SK-N-SH treated with all-trans-retinoic acid at 6 μM for 48 hours (cell line): ENCODE results near the gene EML6.
"Not testable (repeated sequence)": the region's sequence is repeated elsewhere in the genome, so short reads cannot be mapped to it uniquely, and the experiment has no call there.

Experiments
- ATAC-seq: fragments of 200-7000 bp; cut with Tn5 transposase; 3 replicates; pipeline ENCODE4 v1.9.1; 2020; ENCODE audit warnings: mild to moderate bottlenecking, moderate library complexity
- ARNTL ChIP-seq: fragments of 450-650 bp; formaldehyde crosslinking; IDR thresholded peaks from 2 replicates; pipeline ENCODE4 v1.5.0; 2020; ENCODE audit warnings: low read depth, mild to moderate bottlenecking, moderate library complexity, borderline replicate concordance
- BACH2 ChIP-seq: fragments of 250-450 bp; sonication (Bioruptor Pico); IDR thresholded peaks from 2 replicates; pipeline ENCODE4 v1.9.0; 2021; ENCODE audit warnings: mild to moderate bottlenecking, borderline replicate concordance
- CSDC2 ChIP-seq: fragments of 250-450 bp; sonication (Bioruptor Pico); IDR thresholded peaks from 2 replicates; pipeline ENCODE4 v1.5.0; 2020; ENCODE audit warnings: mild to moderate bottlenecking, moderate library complexity
- ESRRG ChIP-seq: fragments of 250-450 bp; sonication (Bioruptor Pico); IDR thresholded peaks from 2 replicates; pipeline ENCODE4 v1.6.1; 2021; ENCODE audit warnings: mild to moderate bottlenecking
- GLIS3 ChIP-seq: fragments of 250-450 bp; sonication (Bioruptor Pico); IDR thresholded peaks from 2 replicates; pipeline ENCODE4 v1.5.0; 2020; ENCODE audit warnings: mild to moderate bottlenecking, moderate library complexity
- PPARA ChIP-seq: fragments of 250-450 bp; sonication (Bioruptor Pico); IDR thresholded peaks from 2 replicates; pipeline ENCODE4 v1.5.0; 2020; ENCODE audit warnings: mild to moderate bottlenecking, borderline replicate concordance
- SNAI2 ChIP-seq: fragments of 250-450 bp; sonication (Bioruptor Pico); IDR thresholded peaks from 2 replicates; pipeline ENCODE4 v1.5.0; 2020; ENCODE audit warnings: mild to moderate bottlenecking, moderate library complexity
- TCF4 ChIP-seq: fragments of 250-450 bp; sonication (Bioruptor Pico); IDR thresholded peaks from 2 replicates; pipeline ENCODE4 v1.8.0; 2021; ENCODE audit warnings: mild to moderate bottlenecking, moderate library complexity, borderline replicate concordance
- TOX ChIP-seq: fragments of 250-450 bp; sonication (Bioruptor Pico); IDR thresholded peaks from 2 replicates; pipeline ENCODE4 v1.8.0; 2021; ENCODE audit warnings: mild to moderate bottlenecking, moderate library complexity, borderline replicate concordance
- ZFP3 ChIP-seq: fragments of 250-450 bp; sonication (Bioruptor Pico); IDR thresholded peaks from 2 replicates; pipeline ENCODE4 v1.5.0; 2020; ENCODE audit warnings: mild to moderate bottlenecking, moderate library complexity
- ZNF565 ChIP-seq: fragments of 450-650 bp; formaldehyde crosslinking; conservative IDR thresholded peaks from 2 replicates; pipeline ENCODE4 v1.5.0; 2020; ENCODE audit warnings: low read depth, mild to moderate bottlenecking, moderate library complexity
- ZNF70 ChIP-seq: fragments of 450-650 bp; formaldehyde crosslinking; IDR thresholded peaks from 2 replicates; pipeline ENCODE4 v1.5.0; 2020; ENCODE audit warnings: mild to moderate bottlenecking, moderate library complexity
- ZNF8 ChIP-seq: fragments of 450-650 bp; formaldehyde crosslinking; IDR thresholded peaks from 2 replicates; pipeline ENCODE4 v1.5.0; 2020; ENCODE audit warnings: mild to moderate bottlenecking, moderate library complexity
- TF ChIP-seq, protein P1 (sequence below): fragments of 250-450 bp; sonication (Bioruptor Pico); IDR thresholded peaks from 2 replicates; pipeline ENCODE4 v1.8.0; 2021; ENCODE audit warnings: low read depth, mild to moderate bottlenecking, moderate library complexity, borderline replicate concordance
- TF ChIP-seq, protein P2 (sequence below): fragments of 250-450 bp; sonication (Bioruptor Pico); IDR thresholded peaks from 2 replicates; pipeline ENCODE4 v1.5.1; 2020; ENCODE audit warnings: low read depth, mild to moderate bottlenecking, moderate library complexity
- TF ChIP-seq, protein P3 (sequence below): fragments of 250-450 bp; sonication (Bioruptor Pico); IDR thresholded peaks from 2 replicates; pipeline ENCODE4 v1.5.1; 2021; ENCODE audit warnings: mild to moderate bottlenecking, moderate library complexity
- TF ChIP-seq, protein P4 (sequence below): fragments of 250-450 bp; sonication (Bioruptor Pico); IDR thresholded peaks from 2 replicates; pipeline ENCODE4 v1.8.0; 2020; ENCODE audit warnings: mild to moderate bottlenecking, moderate library complexity, borderline replicate concordance
- TF ChIP-seq, protein P5 (sequence below): fragments of 250-450 bp; sonication (Bioruptor Pico); IDR thresholded peaks from 2 replicates; pipeline ENCODE4 v1.5.0; 2020; ENCODE audit warnings: mild to moderate bottlenecking, moderate library complexity

EML6 gene

GRCh38 chr2:54986264-54986663, 262.8 kb downstream of the EML6 start:
- ATAC-seq: no peak
- TF ChIP-seq, protein P1, sequence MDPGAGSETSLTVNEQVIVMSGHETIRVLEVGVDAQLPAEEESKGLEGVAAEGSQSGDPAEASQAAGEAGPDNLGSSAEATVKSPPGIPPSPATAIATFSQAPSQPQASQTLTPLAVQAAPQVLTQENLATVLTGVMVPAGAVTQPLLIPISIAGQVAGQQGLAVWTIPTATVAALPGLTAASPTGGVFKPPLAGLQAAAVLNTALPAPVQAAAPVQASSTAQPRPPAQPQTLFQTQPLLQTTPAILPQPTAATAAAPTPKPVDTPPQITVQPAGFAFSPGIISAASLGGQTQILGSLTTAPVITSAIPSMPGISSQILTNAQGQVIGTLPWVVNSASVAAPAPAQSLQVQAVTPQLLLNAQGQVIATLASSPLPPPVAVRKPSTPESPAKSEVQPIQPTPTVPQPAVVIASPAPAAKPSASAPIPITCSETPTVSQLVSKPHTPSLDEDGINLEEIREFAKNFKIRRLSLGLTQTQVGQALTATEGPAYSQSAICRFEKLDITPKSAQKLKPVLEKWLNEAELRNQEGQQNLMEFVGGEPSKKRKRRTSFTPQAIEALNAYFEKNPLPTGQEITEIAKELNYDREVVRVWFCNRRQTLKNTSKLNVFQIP: no peak
- TF ChIP-seq, protein P2, sequence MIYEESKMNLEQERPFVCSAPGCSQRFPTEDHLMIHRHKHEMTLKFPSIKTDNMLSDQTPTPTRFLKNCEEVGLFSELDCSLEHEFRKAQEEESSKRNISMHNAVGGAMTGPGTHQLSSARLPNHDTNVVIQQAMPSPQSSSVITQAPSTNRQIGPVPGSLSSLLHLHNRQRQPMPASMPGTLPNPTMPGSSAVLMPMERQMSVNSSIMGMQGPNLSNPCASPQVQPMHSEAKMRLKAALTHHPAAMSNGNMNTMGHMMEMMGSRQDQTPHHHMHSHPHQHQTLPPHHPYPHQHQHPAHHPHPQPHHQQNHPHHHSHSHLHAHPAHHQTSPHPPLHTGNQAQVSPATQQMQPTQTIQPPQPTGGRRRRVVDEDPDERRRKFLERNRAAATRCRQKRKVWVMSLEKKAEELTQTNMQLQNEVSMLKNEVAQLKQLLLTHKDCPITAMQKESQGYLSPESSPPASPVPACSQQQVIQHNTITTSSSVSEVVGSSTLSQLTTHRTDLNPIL: no peak

DNA sequence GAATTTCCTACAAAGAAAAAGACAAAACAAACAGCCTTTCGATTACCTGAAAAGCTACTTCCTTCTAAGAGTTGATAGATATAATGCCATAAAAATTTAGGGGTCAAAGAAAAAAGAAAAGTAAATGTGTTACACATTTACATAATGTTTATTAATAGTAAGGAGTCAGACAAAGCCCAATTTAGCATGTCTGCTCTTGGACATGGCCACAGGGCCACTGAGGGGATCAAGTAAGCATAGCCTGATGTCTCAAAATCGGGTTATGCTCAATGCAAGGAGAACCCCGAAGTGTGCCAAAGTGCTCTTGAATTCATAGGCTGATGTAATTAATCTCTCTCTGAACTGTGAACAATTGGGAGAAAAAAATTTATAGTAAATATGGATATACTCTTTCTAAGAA, 265.1 kb downstream of the EML6 start:
- ATAC-seq: no peak
- TF ChIP-seq, protein P3, sequence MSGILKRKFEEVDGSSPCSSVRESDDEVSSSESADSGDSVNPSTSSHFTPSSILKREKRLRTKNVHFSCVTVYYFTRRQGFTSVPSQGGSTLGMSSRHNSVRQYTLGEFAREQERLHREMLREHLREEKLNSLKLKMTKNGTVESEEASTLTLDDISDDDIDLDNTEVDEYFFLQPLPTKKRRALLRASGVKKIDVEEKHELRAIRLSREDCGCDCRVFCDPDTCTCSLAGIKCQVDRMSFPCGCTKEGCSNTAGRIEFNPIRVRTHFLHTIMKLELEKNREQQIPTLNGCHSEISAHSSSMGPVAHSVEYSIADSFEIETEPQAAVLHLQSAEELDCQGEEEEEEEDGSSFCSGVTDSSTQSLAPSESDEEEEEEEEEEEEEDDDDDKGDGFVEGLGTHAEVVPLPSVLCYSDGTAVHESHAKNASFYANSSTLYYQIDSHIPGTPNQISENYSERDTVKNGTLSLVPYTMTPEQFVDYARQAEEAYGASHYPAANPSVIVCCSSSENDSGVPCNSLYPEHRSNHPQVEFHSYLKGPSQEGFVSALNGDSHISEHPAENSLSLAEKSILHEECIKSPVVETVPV (CRISPR knock-in tag): no peak
- TF ChIP-seq TOX (CRISPR knock-in tag) (no peak), PPARA (CRISPR knock-in tag) (no peak), ZFP3 (CRISPR knock-in tag) (no peak), ZNF70 (CRISPR knock-in tag) (no peak), BACH2 (no peak)

DNA sequence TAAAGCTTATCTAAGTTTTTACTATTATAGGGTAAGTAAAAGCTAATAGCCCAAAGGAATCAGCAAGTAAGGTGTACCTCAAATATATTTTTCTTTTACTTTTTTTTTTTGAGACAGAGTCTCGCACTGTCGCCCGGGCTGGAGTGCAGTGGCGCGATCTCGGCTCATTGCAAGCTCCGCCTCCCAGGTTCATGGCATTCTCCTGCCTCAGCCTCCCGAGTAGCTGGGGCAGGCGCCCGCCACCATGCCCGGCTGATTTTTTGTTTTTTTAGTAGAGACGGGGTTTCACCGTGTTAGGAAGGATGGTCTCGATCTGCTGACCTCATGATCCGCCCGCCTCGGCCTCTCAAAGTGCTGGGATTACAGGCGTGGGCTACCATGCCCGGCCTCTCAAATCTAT, 267.2 kb downstream of the EML6 start:
- ATAC-seq: not testable (repeated sequence)

- ATAC-seq: no peak
- TF ChIP-seq ZFP3 (CRISPR knock-in tag) (no peak), GLIS3 (no peak), ARNTL (CRISPR knock-in tag) (no peak), ZNF8 (no peak), CSDC2 (CRISPR knock-in tag) (no peak), ZNF70 (CRISPR knock-in tag) (no peak), SNAI2 (CRISPR knock-in tag) (no peak), TCF4 (CRISPR knock-in tag) (no peak), ESRRG (no peak), ZNF565 (no peak), TOX (CRISPR knock-in tag) (no peak)
- TF ChIP-seq, protein P4, sequence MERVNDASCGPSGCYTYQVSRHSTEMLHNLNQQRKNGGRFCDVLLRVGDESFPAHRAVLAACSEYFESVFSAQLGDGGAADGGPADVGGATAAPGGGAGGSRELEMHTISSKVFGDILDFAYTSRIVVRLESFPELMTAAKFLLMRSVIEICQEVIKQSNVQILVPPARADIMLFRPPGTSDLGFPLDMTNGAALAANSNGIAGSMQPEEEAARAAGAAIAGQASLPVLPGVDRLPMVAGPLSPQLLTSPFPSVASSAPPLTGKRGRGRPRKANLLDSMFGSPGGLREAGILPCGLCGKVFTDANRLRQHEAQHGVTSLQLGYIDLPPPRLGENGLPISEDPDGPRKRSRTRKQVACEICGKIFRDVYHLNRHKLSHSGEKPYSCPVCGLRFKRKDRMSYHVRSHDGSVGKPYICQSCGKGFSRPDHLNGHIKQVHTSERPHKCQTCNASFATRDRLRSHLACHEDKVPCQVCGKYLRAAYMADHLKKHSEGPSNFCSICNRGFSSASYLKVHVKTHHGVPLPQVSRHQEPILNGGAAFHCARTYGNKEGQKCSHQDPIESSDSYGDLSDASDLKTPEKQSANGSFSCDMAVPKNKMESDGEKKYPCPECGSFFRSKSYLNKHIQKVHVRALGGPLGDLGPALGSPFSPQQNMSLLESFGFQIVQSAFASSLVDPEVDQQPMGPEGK (CRISPR knock-in tag): no peak
- TF ChIP-seq, protein P3 (CRISPR knock-in tag): no peak
- TF ChIP-seq, protein P1: no peak
- TF ChIP-seq, protein P2: no peak
- TF ChIP-seq, protein P5, sequence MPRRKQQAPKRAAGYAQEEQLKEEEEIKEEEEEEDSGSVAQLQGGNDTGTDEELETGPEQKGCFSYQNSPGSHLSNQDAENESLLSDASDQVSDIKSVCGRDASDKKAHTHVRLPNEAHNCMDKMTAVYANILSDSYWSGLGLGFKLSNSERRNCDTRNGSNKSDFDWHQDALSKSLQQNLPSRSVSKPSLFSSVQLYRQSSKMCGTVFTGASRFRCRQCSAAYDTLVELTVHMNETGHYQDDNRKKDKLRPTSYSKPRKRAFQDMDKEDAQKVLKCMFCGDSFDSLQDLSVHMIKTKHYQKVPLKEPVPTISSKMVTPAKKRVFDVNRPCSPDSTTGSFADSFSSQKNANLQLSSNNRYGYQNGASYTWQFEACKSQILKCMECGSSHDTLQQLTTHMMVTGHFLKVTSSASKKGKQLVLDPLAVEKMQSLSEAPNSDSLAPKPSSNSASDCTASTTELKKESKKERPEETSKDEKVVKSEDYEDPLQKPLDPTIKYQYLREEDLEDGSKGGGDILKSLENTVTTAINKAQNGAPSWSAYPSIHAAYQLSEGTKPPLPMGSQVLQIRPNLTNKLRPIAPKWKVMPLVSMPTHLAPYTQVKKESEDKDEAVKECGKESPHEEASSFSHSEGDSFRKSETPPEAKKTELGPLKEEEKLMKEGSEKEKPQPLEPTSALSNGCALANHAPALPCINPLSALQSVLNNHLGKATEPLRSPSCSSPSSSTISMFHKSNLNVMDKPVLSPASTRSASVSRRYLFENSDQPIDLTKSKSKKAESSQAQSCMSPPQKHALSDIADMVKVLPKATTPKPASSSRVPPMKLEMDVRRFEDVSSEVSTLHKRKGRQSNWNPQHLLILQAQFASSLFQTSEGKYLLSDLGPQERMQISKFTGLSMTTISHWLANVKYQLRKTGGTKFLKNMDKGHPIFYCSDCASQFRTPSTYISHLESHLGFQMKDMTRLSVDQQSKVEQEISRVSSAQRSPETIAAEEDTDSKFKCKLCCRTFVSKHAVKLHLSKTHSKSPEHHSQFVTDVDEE (CRISPR knock-in tag): no peak
- TF ChIP-seq, all 23 proteins: peak for 0
Observed at GRCh38 chr2:54995553-54995952, 272.1 kb downstream of the EML6 start.
